Keratinocyte (primary cell): ENCODE results near the gene MYO1E. TPM values are rescaled to one million over a fixed set of nuclear protein-coding genes. Genes with fewer than 3 reads are reported as not detected.

Source experiments
- DNase-seq: peaks from one replicate; pipeline ENCODE4 v3.0.0-alpha.2; 2011; ENCODE audit warnings: low read depth, missing footprints, low spot score
- FAIRE-seq: peaks from 2 replicates; lab custom pipeline; 2011; peaks lifted over from hg19 to GRCh38; lab: Jason Lieb, UNC
- H2AFZ ChIP-seq: 2 replicates; pipeline ENCODE4 v1.6.0; 2012; ENCODE audit warnings: low read length, control low read depth, inconsistent platforms; ENCODE audit not compliant: control insufficient read depth
- H3K27ac ChIP-seq: 2 replicates; pipeline ENCODE4 v1.5.1; 2011; ENCODE audit warnings: low read length; ENCODE audit not compliant: control insufficient read depth, insufficient read depth
- H3K27me3 ChIP-seq: 3 replicates; pipeline ENCODE4 v1.6.0; 2011; ENCODE audit warnings: low read length; ENCODE audit not compliant: control insufficient read depth, insufficient read depth; ENCODE audit errors: extremely low read depth
- H3K36me3 ChIP-seq, 2 experiments: 2 replicates in 1 of 2; 3 replicates in 1 of 2; pipeline ENCODE4 v1.5.1; 2011; ENCODE audit warnings: low read length in 2 of 2, mild to moderate bottlenecking in 1 of 2; ENCODE audit not compliant: control insufficient read depth in 2 of 2, insufficient read depth in 2 of 2; ENCODE audit errors: extremely low read depth in 1 of 2
- H3K4me1 ChIP-seq: 3 replicates; pipeline ENCODE4 v1.5.1; 2011; ENCODE audit warnings: low read length; ENCODE audit not compliant: control insufficient read depth, insufficient read depth; ENCODE audit errors: extremely low read depth
- H3K4me2 ChIP-seq: 3 replicates; pipeline ENCODE4 v1.6.0; 2011; ENCODE audit warnings: low read depth, low read length; ENCODE audit not compliant: control insufficient read depth, insufficient read depth; ENCODE audit errors: extremely low read depth
- H3K4me3 ChIP-seq, 3 experiments: fragments of 200-600 bp in 1 of 3; sonication (generic) in 1 of 3; 2 replicates in 2 of 3; 3 replicates in 1 of 3; pipeline ENCODE4 v1.5.1; 2011 to 2016; ENCODE audit warnings: low read length in 3 of 3, mild to moderate bottlenecking in 3 of 3, control low read depth in 2 of 3, inconsistent platforms in 1 of 3, low read depth in 1 of 3, mixed read lengths in 1 of 3, mixed run types in 1 of 3, moderate library complexity in 1 of 3; ENCODE audit not compliant: control insufficient read depth in 2 of 3, insufficient read depth in 2 of 3; ENCODE audit errors: extremely low read depth in 1 of 3
- H3K79me2 ChIP-seq: 2 replicates; pipeline ENCODE4 v1.6.0; 2012; ENCODE audit warnings: low read length; ENCODE audit not compliant: control insufficient read depth, insufficient read depth
- H3K9ac ChIP-seq: 3 replicates; pipeline ENCODE4 v1.6.0; 2011; ENCODE audit warnings: low read length; ENCODE audit not compliant: control insufficient read depth, insufficient read depth; ENCODE audit errors: extremely low read depth
- H3K9me1 ChIP-seq: 3 replicates; pipeline ENCODE4 v1.6.0; 2011; ENCODE audit warnings: low read length; ENCODE audit not compliant: control insufficient read depth, insufficient read depth; ENCODE audit errors: extremely low read depth
- H3K9me3 ChIP-seq: 2 replicates; pipeline ENCODE4 v1.5.1; 2012; ENCODE audit warnings: low read depth, low read length; ENCODE audit not compliant: control insufficient read depth
- H4K20me1 ChIP-seq: 3 replicates; pipeline ENCODE4 v1.6.0; 2011; ENCODE audit warnings: low read length; ENCODE audit not compliant: control insufficient read depth, insufficient read depth; ENCODE audit errors: extremely low read depth
- CTCF ChIP-seq, 3 experiments: IDR thresholded peaks in 1 of 3; conservative IDR thresholded peaks in 1 of 3; optimal IDR thresholded peaks in 1 of 3; 2 replicates in 2 of 3; 3 replicates in 1 of 3; pipeline versions ENCODE3 to v1.5.1; 2011; ENCODE audit warnings: low read length in 3 of 3, mild to moderate bottlenecking in 3 of 3, moderate library complexity in 2 of 3, control low read depth in 1 of 3, inconsistent platforms in 1 of 3; ENCODE audit not compliant: insufficient read depth in 2 of 3; ENCODE audit errors: extremely low read depth in 1 of 3
- EZH2 ChIP-seq: IDR thresholded peaks from one replicate; pipeline ENCODE4 v1.6.1; 2012; ENCODE audit warnings: inconsistent platforms, mild to moderate bottlenecking, low read length, moderate library complexity
- dilution Hi-C: fragments of 300-500 bp; cut with MboI; formaldehyde crosslinking; loops from one replicate; pipeline ENCODE4 v1.7.0; 2020; ENCODE audit warnings: low sequenced_read_pairs; ENCODE audit not compliant: extremely low pct_ligation_motif_present
- polyA plus RNA-seq, 5 experiments: library from polyadenylated mRNA; depleted of rRNA in 3 of 5; stranded (reverse) in 3 of 5; stranded (forward) in 1 of 5; unstranded in 1 of 5; fragments of >200 nt; gene quantifications; 1 replicate in 1 of 5; 2 replicates in 3 of 5; 3 replicates in 1 of 5; pipeline versions ENCODE4 v1.2.1 to v1.2.3, GENCODE V29; 2011 to 2012; ENCODE audit warnings: missing spikeins in 2 of 5, low read depth in 1 of 5, low replicate concordance in 1 of 5

The MYO1E gene
- polyA plus RNA-seq, 1 donor (not counting 4 experiments of a cell fraction or from before 2014, with no cell fraction given), result 213 TPM

DNA sequence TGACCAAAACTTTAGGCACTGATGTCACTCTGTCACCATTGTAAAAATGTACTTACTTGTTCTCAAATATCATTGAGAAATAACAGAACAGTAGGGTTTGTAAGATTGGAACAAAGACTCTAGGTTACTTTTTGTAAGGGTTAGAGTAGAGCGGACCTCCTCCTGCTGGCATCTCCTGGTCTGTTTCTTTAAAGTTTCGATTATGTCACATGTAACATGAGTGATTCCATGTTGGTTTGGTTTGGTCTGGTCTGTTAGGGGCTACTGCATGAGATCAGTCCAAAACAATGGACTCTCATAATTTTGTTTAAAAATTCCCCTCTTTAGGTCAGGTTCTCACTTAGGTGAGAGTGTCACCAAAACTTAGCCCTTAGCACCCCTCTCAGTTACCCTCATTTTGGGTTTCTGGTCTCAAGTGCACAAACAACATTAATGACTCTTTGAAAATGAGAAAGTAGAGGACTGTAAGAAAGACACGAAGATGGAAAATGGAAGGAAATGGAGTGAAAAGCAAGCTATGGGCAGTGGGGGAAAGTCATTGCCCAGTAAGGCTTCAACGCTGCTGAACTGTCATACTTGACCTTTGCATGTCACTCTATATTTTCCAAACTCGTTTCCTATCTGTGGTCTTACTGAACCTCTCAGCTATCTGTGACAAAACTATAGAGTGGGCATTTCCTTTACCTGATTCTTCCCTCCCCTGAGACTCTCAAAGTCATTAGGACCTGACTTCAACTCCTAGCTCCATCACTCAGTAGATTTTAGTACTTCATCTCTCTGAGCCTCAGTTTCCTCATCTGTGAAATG lies 113.3 kb downstream of the MYO1E start:
- H3K4me2 ChIP-seq, result no peak overlapping the region
- no peak overlapping the region for H3K4me3 ChIP-seq
- FAIRE-seq, result no peak
- no peaks in the 10 kb centered on the region for H3K27me3 ChIP-seq
- no peak for TF ChIP-seq CTCF (optimal IDR thresholded peaks at IDR 0.05 in 1 of 3, IDR thresholded peaks at IDR 0.05 in 1 of 3, conservative IDR thresholded peaks at IDR 0.05 in 1 of 3; ENCODE audit: extremely low read depth in 1 of 3, insufficient read depth in 2 of 3, low read length in 3 of 3)
- TF ChIP-seq EZH2, result no peak
- no peaks in the 10 kb centered on the region for H3K9me1 ChIP-seq
- no peak overlapping the region for H3K9ac ChIP-seq
- peaks cover 23% of the 10 kb centered on the region for H3K4me1 ChIP-seq
- peaks cover 14 to 23% of the 10 kb centered on the region in 2 experiments for H3K36me3 ChIP-seq
- no peak for DNase-seq
- H3K9me3 ChIP-seq, result no peaks in the 10 kb centered on the region
- dilution Hi-C loops, result no loop called here
- H3K79me2 ChIP-seq, result peaks cover 15% of the 10 kb centered on the region
- no peaks in the 10 kb centered on the region for H4K20me1 ChIP-seq
- H3K27ac ChIP-seq, result no peak overlapping the region
- H2AFZ ChIP-seq, result no peak overlapping the region

DNA sequence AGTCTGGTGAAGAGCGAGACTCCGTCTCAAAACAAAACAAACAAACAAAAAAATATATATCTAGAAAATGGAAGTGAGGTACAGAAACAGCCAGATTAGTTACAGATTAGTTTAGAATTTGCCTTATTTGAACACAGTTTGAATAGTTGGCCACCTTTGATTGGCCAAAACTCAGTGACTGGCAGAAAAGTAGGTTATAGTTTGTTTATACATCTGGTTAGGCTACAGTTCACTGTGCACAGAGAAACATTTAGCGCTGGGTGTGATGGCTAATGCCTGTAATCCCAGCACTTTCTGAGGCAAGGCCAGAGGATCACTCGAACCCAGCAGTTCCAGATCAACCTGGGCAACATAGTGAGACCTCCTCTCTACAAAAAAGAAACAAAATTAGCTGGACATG lies 114.4 kb downstream of the MYO1E start:
- Histone ChIP-seq H3K79me2 (peaks cover 14% of the 10 kb centered on the region), H3K27ac (no peak overlapping the region), H3K4me3 (no peak overlapping the region), H3K27me3 (no peaks in the 10 kb centered on the region), H2AFZ (no peak overlapping the region), H3K4me1 (peaks cover 23% of the 10 kb centered on the region), H3K9ac (no peak overlapping the region), H3K36me3 (peaks cover 14 to 29% of the 10 kb centered on the region in 2 experiments), H3K4me2 (no peak overlapping the region), H4K20me1 (no peaks in the 10 kb centered on the region), H3K9me3 (no peaks in the 10 kb centered on the region), H3K9me1 (no peaks in the 10 kb centered on the region)
- FAIRE-seq (no peak), DNase-seq (no peak)
- dilution Hi-C loops, result no loop called here
- TF ChIP-seq EZH2, result no peak
- no peak for TF ChIP-seq CTCF (optimal IDR thresholded peaks at IDR 0.05 in 1 of 3, IDR thresholded peaks at IDR 0.05 in 1 of 3, conservative IDR thresholded peaks at IDR 0.05 in 1 of 3; ENCODE audit: extremely low read depth in 1 of 3, insufficient read depth in 2 of 3, low read length in 3 of 3)
